Inflammatory macrophage treated with lipopolysaccharide for 4 hours (primary cell): Measurements from ENCODE around the gene BCL11A.

Experiments used
- DNase-seq: peaks from one replicate; pipeline ENCODE4 v3.0.0-alpha.2; 2020

BCL11A gene

DNA sequence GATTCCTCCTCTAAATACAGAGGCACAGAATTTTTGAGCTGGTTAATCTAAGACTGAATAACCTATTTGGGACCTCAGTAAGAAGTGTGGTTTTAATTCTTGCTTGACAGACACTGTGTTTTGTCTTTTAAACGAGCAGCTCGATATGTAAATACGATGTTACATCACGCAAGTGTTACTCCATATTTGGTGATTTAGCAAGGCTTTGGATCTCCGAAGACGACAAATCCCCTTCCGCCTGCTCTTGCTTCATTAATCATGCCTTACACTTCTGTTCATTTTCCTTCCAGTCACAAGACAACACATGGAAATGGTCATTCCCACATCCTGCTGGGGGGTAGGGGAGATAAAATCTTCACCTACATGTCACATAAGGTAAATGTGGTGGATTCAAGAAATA, 9.4 kb downstream of the BCL11A start:
- peak; percentile 97 for DNase-seq

DNA sequence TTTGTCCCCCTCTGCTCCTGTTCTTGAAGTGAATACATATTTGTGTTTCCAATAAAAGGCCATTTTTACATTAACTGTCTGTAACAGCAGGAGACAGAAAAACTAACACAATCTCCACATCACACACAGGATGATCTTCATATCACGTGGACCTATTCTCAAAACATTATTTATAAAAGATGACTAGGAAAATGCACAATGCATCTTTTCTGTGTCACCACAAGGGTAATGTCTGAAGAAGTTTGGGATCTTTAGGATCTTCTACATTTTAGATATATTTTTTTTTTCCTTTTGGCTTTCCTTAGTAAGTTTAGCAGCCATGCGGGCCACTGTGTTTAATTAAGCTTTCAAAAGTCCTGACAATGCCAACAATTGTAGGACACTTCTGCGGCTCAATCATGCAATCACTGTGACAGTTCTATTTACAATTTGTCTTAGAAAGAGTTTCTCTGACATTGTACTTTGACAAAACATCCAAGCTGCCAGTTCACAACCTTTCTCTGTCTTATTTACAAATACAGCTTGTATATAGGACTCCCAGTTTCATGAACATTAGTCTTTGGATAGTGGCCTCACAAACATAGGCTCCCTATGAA, 12.3 kb downstream of the BCL11A start:
- DNase-seq: no peak

DNA sequence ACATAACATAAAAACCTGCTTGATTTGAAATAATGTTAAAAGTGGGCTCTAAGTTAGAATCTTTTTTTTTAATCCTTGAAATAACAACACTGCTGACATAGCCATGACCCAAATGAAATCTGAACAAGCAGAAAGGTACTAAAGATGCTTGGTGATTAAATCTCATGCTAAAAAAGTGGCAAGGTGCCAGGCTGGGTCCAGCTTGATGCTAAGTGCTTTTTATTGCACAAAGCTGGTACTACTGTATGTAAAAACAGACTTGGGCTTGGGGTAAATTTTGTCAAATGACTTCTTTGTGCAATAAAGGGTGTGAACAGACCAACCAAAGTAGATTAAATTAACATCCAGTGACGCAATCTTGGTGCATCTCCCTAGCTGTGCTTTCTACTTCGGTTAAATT, 13.4 kb downstream of the BCL11A start:
- peak; percentile 46 for DNase-seq

DNA sequence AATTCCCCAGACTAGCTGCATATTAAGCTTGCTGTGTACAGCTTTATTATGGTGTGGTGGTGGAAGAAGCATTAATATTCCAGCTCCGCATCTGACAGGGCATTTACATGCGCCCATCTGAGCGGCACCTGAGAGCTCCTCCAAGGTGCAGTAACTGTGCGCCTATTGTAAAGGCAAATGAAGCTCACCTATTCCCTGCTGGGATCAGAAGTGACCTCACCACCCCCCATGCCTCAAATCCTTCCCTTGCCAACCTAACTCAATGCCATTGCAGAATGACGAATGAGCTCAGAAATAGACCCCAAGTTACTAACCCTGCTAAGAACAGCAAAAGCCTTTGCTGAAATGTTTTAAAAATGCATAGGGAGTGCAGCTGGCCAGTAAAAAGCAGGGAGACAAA, 14.3 kb downstream of the BCL11A start:
- no peak for DNase-seq

DNA sequence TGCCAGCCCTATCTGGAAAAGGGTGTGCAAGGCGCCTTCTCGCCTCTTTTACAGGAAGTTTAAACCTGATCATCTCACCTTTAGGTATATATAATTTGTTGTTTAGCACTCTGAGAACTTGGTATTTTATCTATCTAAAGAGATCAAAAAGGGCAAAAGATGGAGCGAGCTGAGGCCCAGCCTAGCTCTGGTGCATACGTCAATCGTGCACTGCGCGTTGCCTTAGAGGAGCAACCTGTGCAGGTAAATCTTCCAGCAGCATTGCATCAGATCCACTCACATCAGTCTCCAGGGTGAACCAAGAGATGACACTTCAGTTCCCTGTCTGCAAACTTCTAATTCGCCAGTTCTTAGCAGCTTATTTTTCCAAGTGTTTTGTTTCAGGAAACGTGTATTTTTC, 15.4 kb downstream of the BCL11A start:
- DNase-seq: no peak

DNA sequence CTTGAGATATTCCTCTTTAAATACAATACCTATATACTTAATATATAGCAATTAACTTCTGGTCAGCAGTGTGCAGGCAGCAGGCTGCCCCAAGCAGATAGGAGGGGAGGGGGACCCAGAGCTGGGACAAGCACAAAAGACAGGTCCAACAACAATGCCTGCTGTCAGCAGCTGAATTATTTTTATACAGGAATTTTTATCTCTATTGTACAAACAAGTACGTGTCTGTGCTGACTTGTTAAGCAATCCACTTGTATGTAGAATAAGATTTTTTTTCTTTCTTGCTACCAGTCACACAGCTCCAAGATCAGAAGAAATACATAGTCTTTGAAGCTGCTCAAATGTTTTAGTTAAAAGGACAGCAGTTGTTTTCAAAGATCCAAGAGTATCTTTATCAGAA, 16.7 kb downstream of the BCL11A start:
- no peak for DNase-seq

DNA sequence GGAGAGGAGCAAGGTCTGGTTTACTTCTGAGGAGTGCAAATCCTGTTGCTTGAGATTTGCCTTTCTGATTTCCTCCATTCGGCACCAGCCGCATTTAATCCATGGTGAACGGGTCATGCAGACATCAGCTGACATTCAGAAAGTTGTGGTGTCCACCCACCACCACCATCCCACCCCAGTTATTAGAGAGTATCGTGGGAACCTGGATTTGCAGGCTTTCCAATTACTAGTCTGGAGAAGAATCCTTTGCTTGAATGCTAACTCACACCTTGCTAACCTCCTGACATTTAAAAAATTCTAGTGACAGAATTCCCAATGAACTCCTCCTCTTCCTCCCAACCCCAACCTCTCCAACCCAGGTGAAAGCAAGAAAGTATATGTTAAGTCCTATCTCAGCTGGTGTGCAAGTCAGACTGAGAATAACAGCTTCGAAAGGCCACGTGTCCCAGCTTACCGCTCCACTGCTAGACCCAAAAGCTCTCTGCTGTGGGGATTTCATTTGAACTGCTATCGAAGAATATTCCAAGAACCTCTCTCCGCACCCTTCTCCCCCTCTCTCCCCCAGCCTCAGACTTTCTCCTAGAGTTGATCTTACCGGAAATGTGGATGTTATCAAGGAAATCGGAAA, 17.7 kb downstream of the BCL11A start:
- DNase-seq: no peak

DNA sequence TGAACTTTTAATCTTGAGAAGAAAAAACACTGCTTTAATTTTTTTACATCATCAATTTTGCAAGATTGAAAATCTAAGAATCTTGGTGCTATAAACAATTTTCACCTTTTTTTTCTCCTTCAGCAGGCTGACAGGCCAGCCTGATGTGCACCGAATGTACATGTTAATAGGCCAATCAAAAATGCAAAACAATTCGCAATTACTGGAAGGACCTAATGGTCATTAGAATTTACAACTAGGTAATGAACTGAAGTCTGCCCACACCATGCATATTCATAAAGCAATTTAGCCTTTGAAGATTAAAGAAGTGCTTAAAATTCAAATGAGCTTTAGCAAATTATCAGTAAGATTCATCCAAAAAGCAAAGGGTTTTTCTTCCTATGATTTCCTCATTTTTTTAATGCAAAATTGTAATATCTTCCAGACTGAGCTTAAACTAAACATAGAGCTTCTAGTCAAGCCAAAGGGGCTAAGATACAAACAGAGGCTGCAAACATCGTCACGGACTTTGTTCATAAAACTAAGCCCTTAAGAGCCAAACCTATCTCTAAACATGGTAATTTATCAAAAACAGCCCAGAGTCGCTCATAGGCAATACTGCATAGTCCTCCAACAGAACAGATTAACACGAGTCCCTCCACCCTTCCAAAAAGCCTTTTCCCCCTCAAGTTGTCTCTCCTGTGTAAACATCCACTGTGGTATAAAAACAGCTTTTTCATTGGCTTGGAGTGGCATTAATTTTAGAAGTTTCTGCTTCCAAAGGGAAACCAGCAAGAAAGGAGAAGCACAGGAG, 18.4 kb downstream of the BCL11A start:
- DNase-seq: no peak

DNA sequence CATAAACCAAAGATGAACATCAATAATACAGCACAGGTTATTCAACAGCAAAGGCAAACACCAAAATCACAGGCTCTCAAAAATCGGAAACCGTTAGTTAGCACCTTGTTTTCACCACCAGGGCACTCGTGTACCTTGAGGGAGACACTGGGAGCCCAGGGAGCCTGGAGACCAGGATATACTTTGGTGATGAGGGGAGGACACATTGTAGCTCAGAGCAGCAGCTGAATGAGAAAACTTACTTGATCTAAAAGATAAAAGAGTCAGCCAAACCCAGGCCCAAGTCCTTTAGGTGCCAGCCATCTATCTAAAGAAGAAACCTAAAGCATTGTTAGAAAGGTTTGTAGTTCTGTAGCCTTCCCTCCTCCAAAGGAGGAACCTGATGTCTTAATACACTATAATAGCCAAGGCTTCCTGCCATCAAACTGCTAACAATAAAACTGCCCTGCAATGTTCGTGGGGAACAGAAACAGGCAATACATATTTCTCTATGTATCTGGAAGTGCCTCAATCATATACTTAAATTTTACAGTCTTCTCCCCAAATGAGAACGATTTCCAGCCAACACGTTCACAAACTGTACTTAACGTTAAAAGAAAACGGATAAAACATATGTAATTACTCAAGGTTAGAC, 19.3 kb downstream of the BCL11A start:
- DNase-seq: peak; percentile 33

DNA sequence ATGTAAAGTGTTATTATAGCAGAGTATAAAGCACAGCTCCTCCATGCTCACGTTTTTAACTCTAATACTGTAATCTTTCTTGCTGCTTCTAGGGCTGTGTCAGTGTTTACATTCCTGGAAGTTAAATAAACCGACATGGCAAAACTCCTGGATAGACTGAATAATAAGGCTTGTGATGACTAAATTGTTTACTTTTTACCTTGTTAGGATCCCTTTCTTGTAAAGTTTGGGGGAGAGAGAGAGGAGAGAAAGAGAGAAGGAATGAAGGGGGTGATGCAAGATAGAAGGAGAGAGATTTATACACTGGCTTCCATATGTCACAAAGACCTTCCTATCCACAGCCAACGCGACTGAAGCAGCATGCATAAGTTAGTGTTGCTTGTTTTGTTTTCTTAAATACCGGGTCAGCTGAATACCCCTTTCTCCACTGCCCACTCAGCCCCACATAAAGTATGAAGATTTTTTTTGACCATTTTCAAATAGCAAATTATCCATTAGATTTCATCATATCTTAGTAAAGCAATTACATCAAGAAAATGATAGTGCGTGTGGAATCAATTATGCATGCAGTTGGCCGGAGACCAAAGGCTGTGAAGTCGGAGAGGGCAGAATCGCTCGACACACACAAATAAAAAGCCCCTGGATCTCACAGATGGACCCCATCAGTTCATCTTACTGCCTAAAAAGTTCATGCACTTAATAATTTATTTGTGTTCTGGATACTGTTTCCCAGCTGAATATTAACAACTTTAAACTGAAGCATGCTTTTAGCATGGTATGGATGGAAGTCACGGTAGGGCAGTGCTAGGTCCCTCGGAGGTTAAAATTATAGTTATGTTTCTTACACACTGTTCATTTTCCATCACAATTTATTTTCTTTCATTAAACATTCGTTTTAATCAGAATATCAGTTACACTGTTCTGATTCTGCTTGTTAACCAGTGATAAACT, 20.1 kb downstream of the BCL11A start:
- DNase-seq: no peak

DNA sequence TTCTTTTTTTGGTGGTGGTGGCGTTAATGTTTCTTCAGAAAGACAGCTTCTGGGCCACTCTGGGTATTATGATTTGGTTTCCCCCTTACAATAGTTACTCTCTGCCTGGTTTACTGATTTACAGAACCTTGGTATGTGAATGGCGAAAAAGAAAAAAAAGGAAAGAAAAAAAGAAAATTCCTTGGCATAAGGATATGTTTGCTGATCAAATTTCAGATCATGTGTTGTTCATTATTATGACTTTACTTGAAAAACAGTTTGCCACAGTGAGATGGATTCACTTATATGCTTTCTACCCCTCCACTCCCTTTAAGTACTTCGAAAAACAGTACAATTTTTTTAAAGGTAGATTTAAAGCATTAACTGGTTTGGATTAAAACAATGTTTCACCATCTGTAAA, 21.0 kb downstream of the BCL11A start:
- no peak for DNase-seq

DNA sequence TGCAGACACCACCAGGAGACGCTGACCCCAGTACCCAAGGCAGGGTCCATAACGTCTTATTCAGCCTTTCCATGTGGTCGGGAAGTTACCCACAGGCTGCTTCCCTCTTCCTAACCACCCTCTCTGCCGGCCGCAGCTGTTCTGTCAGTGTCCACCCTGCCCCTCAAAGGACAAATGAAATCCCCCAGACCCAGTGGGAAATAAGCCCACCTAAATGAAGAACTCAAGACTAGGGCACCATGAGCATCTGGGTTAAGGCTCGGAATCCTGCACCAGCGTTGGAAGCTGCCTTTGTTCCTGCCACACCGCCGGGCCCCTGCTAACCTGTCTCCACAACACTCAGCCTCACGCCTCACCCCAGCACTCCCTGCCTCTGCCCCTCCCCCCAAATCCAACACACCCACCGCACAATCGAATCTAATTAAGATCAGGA, 21.7 kb downstream of the BCL11A start:
- no peak for DNase-seq

DNA sequence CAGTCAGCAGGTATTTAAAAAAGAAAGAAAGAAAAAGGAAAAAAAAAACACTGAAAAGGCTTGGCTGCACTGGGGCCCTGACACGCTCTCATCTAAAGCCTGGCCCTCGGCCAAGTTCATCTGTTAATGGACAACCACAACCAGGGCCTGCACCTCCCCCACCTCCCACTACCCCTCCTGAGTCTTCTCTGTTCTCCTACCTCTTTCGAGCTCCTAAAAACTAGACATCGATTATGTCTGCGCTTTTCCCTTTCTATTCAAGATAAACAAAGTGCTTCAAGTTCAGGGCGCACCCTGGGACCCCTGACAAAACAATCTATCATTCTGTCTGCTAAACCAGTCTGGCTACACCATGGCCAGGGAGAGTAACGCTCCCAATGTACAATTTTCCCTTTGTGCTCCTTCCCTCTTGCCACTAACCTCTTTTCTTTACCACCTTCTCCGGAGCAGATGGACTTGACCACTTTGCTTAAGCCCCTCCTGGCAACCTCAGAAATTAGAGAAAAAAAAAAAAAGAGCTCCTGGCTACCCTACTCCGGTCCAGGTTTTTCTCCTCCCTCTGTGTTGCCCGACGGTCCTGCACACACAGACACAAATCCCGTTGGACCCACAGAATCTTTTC, 22.7 kb downstream of the BCL11A start:
- DNase-seq: no peak

DNA sequence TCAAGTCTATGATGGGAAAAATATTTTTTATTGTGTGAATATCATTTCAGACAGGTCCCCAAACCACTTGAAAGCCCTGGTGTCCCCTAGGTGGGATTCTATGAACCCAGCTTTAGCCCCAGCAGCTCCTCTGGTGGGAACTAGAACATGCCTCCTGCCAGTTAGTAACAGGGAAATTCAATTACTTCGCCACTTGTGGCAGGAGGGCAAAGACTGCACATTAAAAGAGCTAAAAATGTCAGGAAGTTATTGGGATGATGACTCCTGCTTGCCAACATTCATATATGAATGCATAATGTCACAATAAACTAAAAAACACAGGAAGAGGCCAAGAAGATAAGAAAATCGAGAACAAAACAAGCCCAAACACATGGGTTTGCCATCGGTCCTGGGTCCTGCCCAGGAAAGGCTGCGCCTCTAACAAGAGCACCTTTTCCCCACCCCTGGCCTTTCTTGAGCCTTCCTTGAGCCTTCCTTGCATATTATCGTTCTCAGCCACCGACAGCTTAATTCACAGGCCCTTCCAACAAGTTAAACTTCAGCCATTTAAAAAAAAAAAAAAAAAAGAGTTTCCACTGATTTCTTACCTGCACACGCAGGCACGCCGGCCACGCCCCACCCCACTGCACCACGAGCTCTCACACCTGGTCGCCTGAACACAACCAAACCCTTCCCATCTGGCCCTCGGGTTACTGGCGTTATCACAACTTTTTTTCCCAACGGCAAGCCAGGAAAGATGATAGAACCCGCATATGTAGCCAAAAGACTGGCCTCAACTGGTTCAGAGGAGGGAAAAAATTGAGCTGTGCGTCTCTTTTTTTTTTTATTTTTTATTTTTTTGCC, 23.4 kb downstream of the BCL11A start:
- DNase-seq: peak; percentile 59

DNA sequence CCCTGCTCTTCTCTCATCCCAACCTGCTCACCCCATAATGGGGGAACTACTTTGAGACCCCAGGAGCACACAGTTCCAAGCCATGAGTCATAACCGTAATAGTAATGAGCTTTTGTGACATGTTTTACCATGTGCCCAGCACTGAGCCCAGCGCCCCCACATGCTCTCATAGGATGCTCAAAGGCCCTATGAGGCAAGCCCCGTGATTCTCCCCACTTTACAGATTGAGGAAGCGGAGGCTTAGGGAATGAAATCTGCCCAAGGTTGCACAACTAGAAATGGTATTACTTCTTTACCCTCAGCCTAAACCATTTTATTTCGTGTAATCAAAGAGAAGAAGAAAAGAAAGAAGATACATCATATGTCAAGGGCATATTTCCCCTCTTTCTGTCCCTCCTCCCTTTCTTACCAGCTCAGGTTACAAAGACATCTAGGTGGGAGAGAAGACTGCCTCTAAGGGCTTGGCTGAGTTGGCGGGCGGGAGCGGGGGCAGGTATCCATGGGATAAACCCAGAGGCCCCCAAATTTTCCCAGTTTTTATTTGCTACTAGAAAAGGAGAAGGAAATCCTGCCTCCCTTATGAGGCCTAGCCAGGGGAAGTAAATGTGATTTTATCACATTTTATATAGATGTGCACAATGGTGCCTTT, 24.2 kb downstream of the BCL11A start:
- peak; percentile 98 for DNase-seq

DNA sequence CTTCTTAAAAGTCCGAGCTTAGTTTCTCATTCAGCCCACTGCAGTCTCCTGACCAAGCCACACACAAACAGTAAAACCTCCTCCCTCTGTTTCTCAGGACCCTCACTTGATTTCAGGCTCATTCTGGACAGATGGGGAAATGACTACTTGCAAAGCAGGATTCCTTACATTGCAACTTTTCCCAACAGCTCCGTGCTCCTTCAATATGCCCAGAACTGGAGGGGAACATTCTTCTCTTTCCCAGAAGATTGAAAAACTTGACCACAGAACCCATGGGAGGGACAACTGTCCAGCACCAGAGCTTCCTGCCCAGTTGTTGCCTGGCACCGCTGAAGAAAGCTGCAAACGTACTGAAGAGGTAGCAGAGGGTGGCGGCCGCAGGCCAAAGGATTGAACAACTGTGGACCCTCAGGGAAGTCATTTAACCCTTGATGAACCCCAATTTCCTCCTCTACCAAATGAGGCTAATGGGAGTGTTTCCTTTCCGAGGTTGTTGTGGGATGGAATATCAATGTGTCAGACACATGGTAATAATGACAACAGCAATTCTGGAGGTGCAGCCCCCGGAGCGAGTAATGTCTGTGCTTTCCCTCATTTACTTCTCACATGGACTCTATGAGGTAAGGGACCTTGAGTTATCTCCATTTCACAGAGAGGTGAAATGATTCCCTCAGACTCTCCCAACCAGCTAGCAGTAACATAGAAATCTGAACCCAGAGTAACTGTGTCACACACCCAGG, 25.0 kb downstream of the BCL11A start:
- DNase-seq: peak; percentile 85

DNA sequence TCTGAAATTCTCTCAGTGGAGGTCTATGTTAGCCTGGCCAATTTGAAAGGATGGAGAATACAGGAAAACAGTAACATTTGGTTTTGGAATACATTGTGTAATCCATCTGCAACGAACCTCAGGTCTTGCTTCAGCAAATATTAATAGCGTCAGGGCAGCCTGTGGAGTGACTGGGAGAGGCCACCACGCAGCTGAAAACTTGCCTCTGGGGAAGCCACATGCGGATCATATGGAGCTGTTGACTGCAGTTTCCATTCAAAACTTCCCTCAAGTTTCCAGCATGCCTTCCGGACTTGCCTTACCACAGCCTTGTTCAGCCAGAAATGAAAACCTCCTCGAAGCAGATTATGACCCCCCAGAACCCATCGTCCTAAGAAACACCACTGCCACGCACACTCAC, 25.7 kb downstream of the BCL11A start:
- peak; percentile 89 for DNase-seq

DNA sequence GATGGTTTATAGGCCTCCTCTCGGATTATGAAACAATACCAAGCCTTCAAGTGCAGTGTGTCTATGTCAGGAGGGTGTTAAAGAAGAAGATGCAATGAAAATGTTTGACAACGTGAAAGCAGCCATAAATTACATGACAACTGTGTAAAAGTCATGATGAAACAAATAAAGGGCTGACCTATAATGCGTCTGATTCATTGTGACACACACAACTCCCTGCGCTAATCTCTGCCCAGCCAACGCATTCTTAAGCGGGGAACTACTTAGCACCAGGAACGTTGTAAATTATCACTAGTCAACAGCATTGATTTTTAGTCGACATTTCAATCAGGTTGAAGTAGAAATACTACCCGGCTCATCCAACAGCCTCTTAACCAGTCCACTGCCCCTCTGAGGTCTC, 26.8 kb downstream of the BCL11A start:
- DNase-seq: peak; percentile 86

DNA sequence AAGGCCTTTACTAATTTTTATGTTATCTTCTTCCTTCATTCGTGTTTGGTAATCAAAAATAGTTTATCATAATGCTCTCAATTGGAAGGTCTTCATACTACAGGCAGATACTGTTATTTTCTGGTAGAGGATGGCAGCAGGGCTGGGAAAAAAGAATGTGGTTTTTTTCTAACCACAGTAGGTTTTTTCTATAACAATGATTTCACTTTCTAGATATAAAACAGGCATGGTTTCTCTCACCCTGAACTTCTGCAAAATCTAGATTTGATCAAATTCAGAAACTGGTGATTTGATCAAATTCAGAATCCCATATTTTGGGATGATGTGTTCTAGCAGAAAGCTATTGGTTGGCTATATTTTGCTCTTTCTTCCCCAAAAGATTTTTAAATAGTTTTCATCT, 27.6 kb downstream of the BCL11A start:
- peak; percentile 60 for DNase-seq

DNA sequence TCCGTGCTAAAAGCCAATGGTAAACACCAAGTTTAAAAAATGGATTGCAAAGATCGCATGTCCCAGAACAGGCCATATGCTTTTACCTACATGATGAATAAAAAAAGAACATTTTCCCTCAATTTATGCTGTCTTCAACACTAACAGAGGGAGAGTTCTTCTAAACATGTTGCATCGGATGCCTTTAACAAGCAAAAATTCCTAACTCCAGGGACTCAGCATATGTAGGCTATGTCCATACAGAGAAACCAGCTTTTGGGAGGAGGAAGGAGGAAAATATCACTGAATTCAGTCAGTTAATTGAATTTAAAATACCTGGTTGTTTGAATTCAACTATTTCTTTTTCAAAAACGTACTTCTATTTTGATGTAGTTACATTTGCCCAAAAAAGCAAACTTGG, 28.6 kb downstream of the BCL11A start:
- no peak for DNase-seq
